B cell (primary cell): Measurements from ENCODE around the gene ACCS. TPM values are rescaled to one million over a fixed set of nuclear protein-coding genes. Genes with fewer than 3 reads are reported as not detected.

Experiments
- ATAC-seq: fragments of 200-7000 bp; cut with Tn5 transposase; one replicate; pipeline ENCODE4 v1.10.0; 2021; ENCODE audit warnings: low read depth, mild to moderate bottlenecking, moderate number of reproducible peaks, moderate library complexity
- CTCF ChIA-PET: fragments of 350-600 bp; sonication (Branson Sonifier 250); formaldehyde crosslinking; loops from one replicate; lab custom pipeline; 2021; ENCODE audit warnings: antibody characterized with exemption, inconsistent platforms; lab: Charles Lee
- POLR2A ChIA-PET: fragments of 350-600 bp; sonication (Branson Sonifier 250); formaldehyde crosslinking; loops from one replicate; lab custom pipeline; 2021; ENCODE audit warnings: antibody characterized with exemption; lab: Charles Lee
- DNase-seq: peaks from one replicate; pipeline ENCODE4 v3.0.0; 2013
- H2AFZ ChIP-seq: 2 replicates; pipeline ENCODE4 v1.6.1; 2012; ENCODE audit warnings: mild to moderate bottlenecking, low read depth, low read length; ENCODE audit not compliant: insufficient read depth, poor library complexity, severe bottlenecking
- H3K27ac ChIP-seq, 2 donors: 1 replicate in 1 of 2; 2 replicates in 1 of 2; pipeline ENCODE4 v1.5.1; 2012 to 2013; ENCODE audit warnings: low read length in 2 of 2, mild to moderate bottlenecking in 2 of 2, moderate library complexity in 1 of 2
- H3K27me3 ChIP-seq, 4 experiments: fragments of 200-600 bp in 1 of 4; sonication (generic) in 1 of 4; replicated peaks in 1 of 4; 1 replicate in 2 of 4; 2 replicates in 2 of 4; pipeline versions ENCODE4 v1.6.1 to v1.7.0; 2013 to 2016; ENCODE audit warnings: low read length in 3 of 4, mild to moderate bottlenecking in 2 of 4, mixed read lengths in 1 of 4, moderate library complexity in 1 of 4; ENCODE audit not compliant: insufficient read depth in 4 of 4, control insufficient read depth in 3 of 4; ENCODE audit errors: control extremely low read depth in 1 of 4
- H3K36me3 ChIP-seq, 2 experiments: replicated peaks in 1 of 2; 1 replicate in 1 of 2; 2 replicates in 1 of 2; pipeline versions ENCODE4 v1.6.1 to v1.7.1; 2013; ENCODE audit warnings: low read length in 1 of 2; ENCODE audit not compliant: insufficient read depth in 2 of 2, control insufficient read depth in 1 of 2; ENCODE audit errors: control extremely low read depth in 1 of 2, extremely low read depth in 1 of 2
- H3K4me1 ChIP-seq, 2 donors: fragments of 200-600 bp in 1 of 2; sonication (generic) in 1 of 2; 1 replicate in 1 of 2; 2 replicates in 1 of 2; pipeline versions ENCODE4 v1.5.1 to v1.6.1; 2013 to 2017; ENCODE audit warnings: low read length in 2 of 2; ENCODE audit not compliant: control insufficient read depth in 2 of 2, insufficient read depth in 2 of 2
- H3K4me2 ChIP-seq: replicated peaks from 2 replicates; pipeline ENCODE3; 2012; ENCODE audit warnings: mild to moderate bottlenecking, low read depth, low read length; ENCODE audit not compliant: poor library complexity, severe bottlenecking
- H3K4me3 ChIP-seq, 5 experiments: fragments of 200-600 bp in 1 of 5; sonication (generic) in 1 of 5; 1 replicate in 3 of 5; 2 replicates in 2 of 5; pipeline versions ENCODE4 v1.5.1 to v1.7.0; 2011 to 2016; ENCODE audit warnings: low read length in 4 of 5, mild to moderate bottlenecking in 4 of 5, low read depth in 2 of 5, control low read depth in 1 of 5, moderate library complexity in 1 of 5; ENCODE audit not compliant: insufficient read depth in 1 of 5; ENCODE audit errors: control extremely low read depth in 1 of 5, extremely low read depth in 1 of 5
- H3K79me2 ChIP-seq: fragments of 200-600 bp; sonication (generic); one replicate; pipeline ENCODE4 v1.6.0; 2016; ENCODE audit warnings: low read length; ENCODE audit not compliant: control insufficient read depth, insufficient read depth
- H3K9ac ChIP-seq: fragments of 200-600 bp; sonication (generic); 2 replicates; pipeline ENCODE4 v1.6.1; 2017; ENCODE audit warnings: mild to moderate bottlenecking, low read length, moderate library complexity
- H3K9me3 ChIP-seq, 3 donors: one replicate each; pipeline versions ENCODE4 v1.6.1 to v1.7.1; 2013; ENCODE audit warnings: low read length in 2 of 3; ENCODE audit not compliant: control insufficient read depth in 2 of 3, insufficient read depth in 1 of 3; ENCODE audit errors: control extremely low read depth in 1 of 3
- H4K20me1 ChIP-seq: 2 replicates; pipeline ENCODE4 v1.6.0; 2012; ENCODE audit warnings: mild to moderate bottlenecking, low read length; ENCODE audit not compliant: insufficient read depth, control insufficient read depth, poor library complexity, severe bottlenecking
- H3K27ac Mint-ChIP-seq: one replicate; pipeline ENCODE4 v1.8.0; 2021; ENCODE audit warnings: mixed read lengths
- H3K27me3 Mint-ChIP-seq: one replicate; pipeline ENCODE4 v1.8.0; 2021; ENCODE audit warnings: mixed read lengths
- H3K4me1 Mint-ChIP-seq: one replicate; pipeline ENCODE4 v1.8.0; 2021; ENCODE audit warnings: mixed read lengths
- H3K4me3 Mint-ChIP-seq: one replicate; pipeline ENCODE4 v1.8.0; 2021; ENCODE audit warnings: mixed read lengths
- H3K9me3 Mint-ChIP-seq: one replicate; pipeline ENCODE4 v1.8.0; 2022; ENCODE audit warnings: mixed read lengths; ENCODE audit not compliant: insufficient read depth
- CTCF ChIP-seq: fragments of 200-600 bp; IDR thresholded peaks from one replicate; pipeline ENCODE4 v1.8.0; 2022; ENCODE audit warnings: antibody characterized with exemption, mild to moderate bottlenecking
- EZH2 ChIP-seq: IDR thresholded peaks from 2 replicates; pipeline ENCODE4 v1.6.1; 2012; ENCODE audit warnings: borderline replicate concordance, low read depth, mild to moderate bottlenecking, moderate library complexity, low read length; ENCODE audit not compliant: insufficient read depth, poor library complexity, severe bottlenecking
- whole genome bisulfite sequencing: methylation state at CpG from one replicate; pipeline ENCODE4 v1.1.5; 2013; ENCODE audit warnings: missing lambda C conversion rate; ENCODE audit not compliant: insufficient coverage; 5-methylcytosine and 5-hydroxymethylcytosine counted together
- intact Hi-C: fragments of 100-400 bp; cut with micrococcal nuclease; formaldehyde crosslinking; loops from one replicate; pipeline ENCODE4 v1.10.0; 2022
- polyA plus RNA-seq: library from polyadenylated mRNA; depleted of rRNA; stranded (reverse); fragments of >200 nt; gene quantifications from 2 replicates; pipeline ENCODE4 v1.2.3, GENCODE V29; 2012
- total RNA-seq, 2 donors: library from RNA; stranded (reverse); fragments of 120-200 nt in 1 of 2; gene quantifications; 1 replicate in 1 of 2; 2 replicates in 1 of 2; pipeline versions ENCODE4 v1.2.3 to v1.2.4, GENCODE V29; 2013 to 2022

Gene ACCS
- total and polyA plus RNA-seq, 2 donors (not counting 1 experiment from before 2014, with no cell fraction given) = 59.5 to 63.2 TPM

- Mint-ChIP-seq H3K27me3 (peaks cover 37% of the 10 kb centered on the region), H3K4me3 (no peak overlapping the region), H3K27ac (no peak overlapping the region), H3K9me3 (no peaks in the 10 kb centered on the region), H3K4me1 (no peaks in the 10 kb centered on the region)
- Histone ChIP-seq H3K9me3 (no peaks in the 10 kb centered on the region), H3K4me1 (no peaks in the 10 kb centered on the region), H3K4me2 (no peak overlapping the region), H4K20me1 (no peaks in the 10 kb centered on the region), H3K27ac (no peak overlapping the region), H3K4me3 (no peak overlapping the region), H3K27me3 (peaks cover 0 to 13% (median 2%) of the 10 kb centered on the region in 4 experiments), H3K36me3 (no peaks in the 10 kb centered on the region), H2AFZ (no peak overlapping the region), H3K79me2 (no peaks in the 10 kb centered on the region), H3K9ac (no peak overlapping the region)
- ChIA-PET CTCF (no interaction called here), POLR2A (no interaction called here)
- TF ChIP-seq EZH2 = no peak
- TF ChIP-seq CTCF = no peak
- no peak for ATAC-seq
- 90% methylated on average over 10 of the region's 15 CpGs for WGBS
- intact Hi-C loops = no loop called here
- DNase-seq = no peak
These were observed 33.6 kb upstream of the ACCS start for GRCh38 chr11:44032299-44033085.

GRCh38 chr11:44033411-44033850, 32.6 kb upstream of the ACCS start:
- H3K4me3 Mint-ChIP-seq = no peak overlapping the region

More at GRCh38 chr11:44033411-44033850, 32.6 kb upstream of the ACCS start:
- Mint-ChIP-seq H3K4me1 (no peaks in the 10 kb centered on the region), H3K27ac (no peak overlapping the region), H3K27me3 (peaks cover 42% of the 10 kb centered on the region), H3K9me3 (no peaks in the 10 kb centered on the region)
- H3K9ac ChIP-seq = no peak overlapping the region
- no peak overlapping the region for H2AFZ ChIP-seq
- POLR2A ChIA-PET = no interaction called here
- 100% methylated on average over 1 of the region's 3 CpGs for WGBS
- DNase-seq (no peak), ATAC-seq (no peak)
- H3K4me2 ChIP-seq = no peak overlapping the region
- no peak overlapping the region for H3K27ac ChIP-seq
- no peaks in the 10 kb centered on the region for H3K4me1 ChIP-seq
- no peaks in the 10 kb centered on the region for H3K36me3 ChIP-seq
- TF ChIP-seq CTCF = no peak
- no peak for TF ChIP-seq EZH2
- intact Hi-C loops = no loop called here
- CTCF ChIA-PET = no interaction called here
- peaks cover 0 to 16% (median 2%) of the 10 kb centered on the region in 4 experiments for H3K27me3 ChIP-seq
- no peak overlapping the region for H3K4me3 ChIP-seq
- no peaks in the 10 kb centered on the region for H3K9me3 ChIP-seq
- H3K79me2 ChIP-seq = no peaks in the 10 kb centered on the region
- H4K20me1 ChIP-seq = no peaks in the 10 kb centered on the region
